ENCODE measurements around the gene PCSK5.
A peak's percentile ranks its signal among the peaks of the same experiment; 100 is the strongest.

The PCSK5 gene

GRCh38 chr9:76153902-76154629 lies 263.6 kb downstream of the PCSK5 start:
- Histone ChIP-seq H3K27ac (ENCODE audit: low read length) (no peak overlapping the region), H3K4me1 (ENCODE audit: control insufficient read depth, insufficient read depth, low read length) (no peaks in the 10 kb centered on the region), H3K27me3 (ENCODE audit: control insufficient read depth in 1 of 2, insufficient read depth in 2 of 2, low read length in 2 of 2) (no peaks in the 10 kb centered on the region), H3K36me3 (ENCODE audit: control insufficient read depth in 2 of 2, insufficient read depth in 2 of 2, low read length in 2 of 2) (peaks cover 0 to 7% of the 10 kb centered on the region in 2 donors), H3K4me3 (ENCODE audit: low read length in 2 of 2) (no peak overlapping the region), H3K9me3 (ENCODE audit: control insufficient read depth in 2 of 2, low read length in 2 of 2) (no peaks in the 10 kb centered on the region), H3K9ac (ENCODE audit: low read length in 2 of 2) (no peak overlapping the region)

- Histone ChIP-seq H3K4me1 (ENCODE audit: control insufficient read depth, insufficient read depth, low read length) (no peaks in the 10 kb centered on the region), H3K9ac (ENCODE audit: low read length in 2 of 2) (no peak overlapping the region), H3K27ac (ENCODE audit: low read length) (no peak overlapping the region), H3K36me3 (ENCODE audit: control insufficient read depth in 2 of 2, insufficient read depth in 2 of 2, low read length in 2 of 2) (peaks cover 0 to 7% of the 10 kb centered on the region in 2 donors), H3K4me3 (ENCODE audit: low read length in 2 of 2) (no peak overlapping the region), H3K27me3 (ENCODE audit: control insufficient read depth in 1 of 2, insufficient read depth in 2 of 2, low read length in 2 of 2) (no peaks in the 10 kb centered on the region), H3K9me3 (ENCODE audit: control insufficient read depth in 2 of 2, low read length in 2 of 2) (no peaks in the 10 kb centered on the region)
These were observed 264.9 kb downstream of the PCSK5 start for GRCh38 chr9:76155361-76155760.

GRCh38 chr9:76158713-76159112 lies 268.2 kb downstream of the PCSK5 start:
- H3K9me3 ChIP-seq (ENCODE audit: control insufficient read depth in 2 of 2, low read length in 2 of 2), result no peaks in the 10 kb centered on the region
- H3K4me3 ChIP-seq (ENCODE audit: low read length in 2 of 2), result no peak overlapping the region
- H3K4me1 ChIP-seq (ENCODE audit: control insufficient read depth, insufficient read depth, low read length), result peaks cover 20% of the 10 kb centered on the region
- no peak overlapping the region for H3K27ac ChIP-seq (ENCODE audit: low read length)
- H3K36me3 ChIP-seq (ENCODE audit: control insufficient read depth in 2 of 2, insufficient read depth in 2 of 2, low read length in 2 of 2), result peaks cover 0 to 7% of the 10 kb centered on the region in 2 donors
- H3K27me3 ChIP-seq (ENCODE audit: control insufficient read depth in 1 of 2, insufficient read depth in 2 of 2, low read length in 2 of 2), result no peaks in the 10 kb centered on the region
- no peak overlapping the region for H3K9ac ChIP-seq (ENCODE audit: low read length in 2 of 2)

GRCh38 chr9:76159293-76159926 lies 268.9 kb downstream of the PCSK5 start:
- Histone ChIP-seq H3K36me3 (ENCODE audit: control insufficient read depth in 2 of 2, insufficient read depth in 2 of 2, low read length in 2 of 2) (peaks cover 0 to 7% of the 10 kb centered on the region in 2 donors), H3K27ac (ENCODE audit: low read length) (no peak overlapping the region), H3K9me3 (ENCODE audit: control insufficient read depth in 2 of 2, low read length in 2 of 2) (no peaks in the 10 kb centered on the region), H3K9ac (ENCODE audit: low read length in 2 of 2) (no peak overlapping the region), H3K27me3 (ENCODE audit: control insufficient read depth in 1 of 2, insufficient read depth in 2 of 2, low read length in 2 of 2) (no peaks in the 10 kb centered on the region), H3K4me3 (ENCODE audit: low read length in 2 of 2) (no peak overlapping the region), H3K4me1 (ENCODE audit: control insufficient read depth, insufficient read depth, low read length) (peaks cover 20% of the 10 kb centered on the region)

GRCh38 chr9:76161106-76161505 lies 270.6 kb downstream of the PCSK5 start:
- Histone ChIP-seq H3K9ac (ENCODE audit: low read length in 2 of 2) (peak overlapping the region in 1 of 2 donors; percentile 29), H3K36me3 (ENCODE audit: control insufficient read depth in 2 of 2, insufficient read depth in 2 of 2, low read length in 2 of 2) (peaks cover 0 to 7% of the 10 kb centered on the region in 2 donors), H3K4me3 (ENCODE audit: low read length in 2 of 2) (peak overlapping the region; percentile 2 to 49), H3K27me3 (ENCODE audit: control insufficient read depth in 1 of 2, insufficient read depth in 2 of 2, low read length in 2 of 2) (no peaks in the 10 kb centered on the region), H3K4me1 (ENCODE audit: control insufficient read depth, insufficient read depth, low read length) (peaks cover 20% of the 10 kb centered on the region), H3K9me3 (ENCODE audit: control insufficient read depth in 2 of 2, low read length in 2 of 2) (no peaks in the 10 kb centered on the region), H3K27ac (ENCODE audit: low read length) (no peak overlapping the region)

- H3K27ac ChIP-seq (ENCODE audit: low read length), result peak overlapping the region; percentile 11
- peaks cover 20% of the 10 kb centered on the region for H3K4me1 ChIP-seq (ENCODE audit: control insufficient read depth, insufficient read depth, low read length)
- no peaks in the 10 kb centered on the region for H3K9me3 ChIP-seq (ENCODE audit: control insufficient read depth in 2 of 2, low read length in 2 of 2)
- H3K4me3 ChIP-seq (ENCODE audit: low read length in 2 of 2), result peak overlapping the region; percentile 2 to 49
- H3K36me3 ChIP-seq (ENCODE audit: control insufficient read depth in 2 of 2, insufficient read depth in 2 of 2, low read length in 2 of 2), result peaks cover 0 to 7% of the 10 kb centered on the region in 2 donors
- no peaks in the 10 kb centered on the region for H3K27me3 ChIP-seq (ENCODE audit: control insufficient read depth in 1 of 2, insufficient read depth in 2 of 2, low read length in 2 of 2)
- peak overlapping the region in 1 of 2 donors; percentile 29 for H3K9ac ChIP-seq (ENCODE audit: low read length in 2 of 2)
These were observed 271.1 kb downstream of the PCSK5 start for GRCh38 chr9:76161541-76161940.

- peaks cover 20% of the 10 kb centered on the region for H3K4me1 ChIP-seq (ENCODE audit: control insufficient read depth, insufficient read depth, low read length)
- peaks cover 0 to 5% of the 10 kb centered on the region in 2 donors for H3K36me3 ChIP-seq (ENCODE audit: control insufficient read depth in 2 of 2, insufficient read depth in 2 of 2, low read length in 2 of 2)
- H3K9ac ChIP-seq (ENCODE audit: low read length in 2 of 2), result no peak overlapping the region
- no peaks in the 10 kb centered on the region for H3K9me3 ChIP-seq (ENCODE audit: control insufficient read depth in 2 of 2, low read length in 2 of 2)
- peak overlapping the region; percentile 11 for H3K27ac ChIP-seq (ENCODE audit: low read length)
- H3K4me3 ChIP-seq (ENCODE audit: low read length in 2 of 2), result peak overlapping the region; percentile 2 to 49
- no peaks in the 10 kb centered on the region for H3K27me3 ChIP-seq (ENCODE audit: control insufficient read depth in 1 of 2, insufficient read depth in 2 of 2, low read length in 2 of 2)
These were observed 271.7 kb downstream of the PCSK5 start for GRCh38 chr9:76162086-76162730.

GRCh38 chr9:76162751-76163500 lies 272.5 kb downstream of the PCSK5 start:
- no peaks in the 10 kb centered on the region for H3K27me3 ChIP-seq (ENCODE audit: control insufficient read depth in 1 of 2, insufficient read depth in 2 of 2, low read length in 2 of 2)
- H3K9me3 ChIP-seq (ENCODE audit: control insufficient read depth in 2 of 2, low read length in 2 of 2), result no peaks in the 10 kb centered on the region
- H3K36me3 ChIP-seq (ENCODE audit: control insufficient read depth in 2 of 2, insufficient read depth in 2 of 2, low read length in 2 of 2), result peaks cover 0 to 5% of the 10 kb centered on the region in 2 donors
- H3K4me3 ChIP-seq (ENCODE audit: low read length in 2 of 2), result no peak overlapping the region
- no peak overlapping the region for H3K9ac ChIP-seq (ENCODE audit: low read length in 2 of 2)
- no peak overlapping the region for H3K27ac ChIP-seq (ENCODE audit: low read length)
- peaks cover 20% of the 10 kb centered on the region for H3K4me1 ChIP-seq (ENCODE audit: control insufficient read depth, insufficient read depth, low read length)

- Histone ChIP-seq H3K27me3 (ENCODE audit: control insufficient read depth in 1 of 2, insufficient read depth in 2 of 2, low read length in 2 of 2) (no peaks in the 10 kb centered on the region), H3K27ac (ENCODE audit: low read length) (no peak overlapping the region), H3K4me3 (ENCODE audit: low read length in 2 of 2) (no peak overlapping the region), H3K9ac (ENCODE audit: low read length in 2 of 2) (no peak overlapping the region), H3K9me3 (ENCODE audit: control insufficient read depth in 2 of 2, low read length in 2 of 2) (no peaks in the 10 kb centered on the region), H3K36me3 (ENCODE audit: control insufficient read depth in 2 of 2, insufficient read depth in 2 of 2, low read length in 2 of 2) (peaks cover 6 to 12% of the 10 kb centered on the region in 2 donors), H3K4me1 (ENCODE audit: control insufficient read depth, insufficient read depth, low read length) (peaks cover 12% of the 10 kb centered on the region)
These were observed 276.1 kb downstream of the PCSK5 start for GRCh38 chr9:76166526-76166925.

GRCh38 chr9:76176171-76176570 lies 285.7 kb downstream of the PCSK5 start:
- Histone ChIP-seq H3K4me3 (ENCODE audit: low read length in 2 of 2) (no peak overlapping the region), H3K27ac (ENCODE audit: low read length) (no peak overlapping the region), H3K27me3 (ENCODE audit: control insufficient read depth in 1 of 2, insufficient read depth in 2 of 2, low read length in 2 of 2) (no peaks in the 10 kb centered on the region), H3K9me3 (ENCODE audit: control insufficient read depth in 2 of 2, low read length in 2 of 2) (no peaks in the 10 kb centered on the region), H3K4me1 (ENCODE audit: control insufficient read depth, insufficient read depth, low read length) (no peaks in the 10 kb centered on the region), H3K36me3 (ENCODE audit: control insufficient read depth in 2 of 2, insufficient read depth in 2 of 2, low read length in 2 of 2) (peaks cover 2 to 4% of the 10 kb centered on the region in 2 donors), H3K9ac (ENCODE audit: low read length in 2 of 2) (no peak overlapping the region)
